ENCODE measurements around the gene OMG. TPM values are rescaled to one million over a fixed set of nuclear protein-coding genes. Genes with fewer than 3 reads are reported as not detected.
"Not testable (repeated sequence)": the region's sequence is repeated elsewhere in the genome, so short reads cannot be mapped to it uniquely, and the experiment has no call there.

OMG gene
- total RNA-seq, 1 experiment from 2014 or later: not detected

GRCh38 chr17:31262923-31263322, 34.1 kb downstream of the OMG start:
- DNase-seq (ENCODE audit: low spot score): not testable (repeated sequence)

- no peak for DNase-seq (ENCODE audit: low spot score)
Observed at GRCh38 chr17:31261601-31262000, 35.4 kb downstream of the OMG start.

- DNase-seq (ENCODE audit: low spot score): no peak
Observed at GRCh38 chr17:31260151-31260550, 36.9 kb downstream of the OMG start.

- DNase-seq (ENCODE audit: low spot score): no peak
Observed at GRCh38 chr17:31256936-31257335, 40.1 kb downstream of the OMG start.

- no peak for DNase-seq (ENCODE audit: low spot score)
Observed at GRCh38 chr17:31254654-31255053, 42.4 kb downstream of the OMG start.

- DNase-seq (ENCODE audit: low spot score): no peak
Observed at GRCh38 chr17:31252741-31253140, 44.3 kb downstream of the OMG start.

GRCh38 chr17:31251970-31252328, 45.1 kb downstream of the OMG start:
- DNase-seq (ENCODE audit: low spot score): no peak

- DNase-seq (ENCODE audit: low spot score): no peak
Observed at GRCh38 chr17:31251105-31251969, 45.7 kb downstream of the OMG start.

GRCh38 chr17:31250229-31250628, 46.8 kb downstream of the OMG start:
- no peak for DNase-seq (ENCODE audit: low spot score)

- DNase-seq (ENCODE audit: low spot score): no peak
Observed at GRCh38 chr17:31249835-31250141, 47.3 kb downstream of the OMG start.

GRCh38 chr17:31248986-31249834, 47.8 kb downstream of the OMG start:
- DNase-seq (ENCODE audit: low spot score): peak; percentile 73

Other genes with a start within 250 kb of the OMG start
- 28.4 and 32.7 TPM in 2 replicates for gene NF1, start 202.3 kb downstream of the OMG start, total RNA-seq (2014; rRNA removed; shearing (Covaris generic))
- 0.24 and 0.60 TPM in 2 replicates for gene EVI2B, start 16.8 kb upstream of the OMG start, total RNA-seq (2014; rRNA removed; shearing (Covaris generic))
- 14.8 and 16.1 TPM in 2 replicates for gene EVI2A, start 24.4 kb upstream of the OMG start, total RNA-seq (2014; rRNA removed; shearing (Covaris generic))
- gene RAB11FIP4, start 94.4 kb upstream of the OMG start, total RNA-seq (2014; rRNA removed; shearing (Covaris generic)): 2.2 and 2.6 TPM in 2 replicates

All from A172 (cell line).